B cell (primary cell): Measurements from ENCODE around the gene PEX6. TPM values are rescaled to one million over a fixed set of nuclear protein-coding genes. Genes with fewer than 3 reads are reported as not detected.
A peak's percentile ranks its signal among the peaks of the same experiment; 100 is the strongest.

Experiments
- ATAC-seq: fragments of 200-7000 bp; cut with Tn5 transposase; one replicate; pipeline ENCODE4 v1.10.0; 2021; ENCODE audit warnings: low read depth, mild to moderate bottlenecking, moderate number of reproducible peaks, moderate library complexity
- CTCF ChIA-PET: fragments of 350-600 bp; sonication (Branson Sonifier 250); formaldehyde crosslinking; loops from one replicate; lab custom pipeline; 2021; ENCODE audit warnings: antibody characterized with exemption, inconsistent platforms; lab: Charles Lee
- POLR2A ChIA-PET: fragments of 350-600 bp; sonication (Branson Sonifier 250); formaldehyde crosslinking; loops from one replicate; lab custom pipeline; 2021; ENCODE audit warnings: antibody characterized with exemption; lab: Charles Lee
- DNase-seq: peaks from one replicate; pipeline ENCODE4 v3.0.0; 2013
- H2AFZ ChIP-seq: 2 replicates; pipeline ENCODE4 v1.6.1; 2012; ENCODE audit warnings: mild to moderate bottlenecking, low read depth, low read length; ENCODE audit not compliant: insufficient read depth, poor library complexity, severe bottlenecking
- H3K27ac ChIP-seq, 2 donors: 1 replicate in 1 of 2; 2 replicates in 1 of 2; pipeline ENCODE4 v1.5.1; 2012 to 2013; ENCODE audit warnings: low read length in 2 of 2, mild to moderate bottlenecking in 2 of 2, moderate library complexity in 1 of 2
- H3K27me3 ChIP-seq, 4 experiments: fragments of 200-600 bp in 1 of 4; sonication (generic) in 1 of 4; replicated peaks in 1 of 4; 1 replicate in 2 of 4; 2 replicates in 2 of 4; pipeline versions ENCODE4 v1.6.1 to v1.7.0; 2013 to 2016; ENCODE audit warnings: low read length in 3 of 4, mild to moderate bottlenecking in 2 of 4, mixed read lengths in 1 of 4, moderate library complexity in 1 of 4; ENCODE audit not compliant: insufficient read depth in 4 of 4, control insufficient read depth in 3 of 4; ENCODE audit errors: control extremely low read depth in 1 of 4
- H3K36me3 ChIP-seq, 2 experiments: replicated peaks in 1 of 2; 1 replicate in 1 of 2; 2 replicates in 1 of 2; pipeline versions ENCODE4 v1.6.1 to v1.7.1; 2013; ENCODE audit warnings: low read length in 1 of 2; ENCODE audit not compliant: insufficient read depth in 2 of 2, control insufficient read depth in 1 of 2; ENCODE audit errors: control extremely low read depth in 1 of 2, extremely low read depth in 1 of 2
- H3K4me1 ChIP-seq, 2 donors: fragments of 200-600 bp in 1 of 2; sonication (generic) in 1 of 2; 1 replicate in 1 of 2; 2 replicates in 1 of 2; pipeline versions ENCODE4 v1.5.1 to v1.6.1; 2013 to 2017; ENCODE audit warnings: low read length in 2 of 2; ENCODE audit not compliant: control insufficient read depth in 2 of 2, insufficient read depth in 2 of 2
- H3K4me2 ChIP-seq: replicated peaks from 2 replicates; pipeline ENCODE3; 2012; ENCODE audit warnings: mild to moderate bottlenecking, low read depth, low read length; ENCODE audit not compliant: poor library complexity, severe bottlenecking
- H3K4me3 ChIP-seq, 5 experiments: fragments of 200-600 bp in 1 of 5; sonication (generic) in 1 of 5; 1 replicate in 3 of 5; 2 replicates in 2 of 5; pipeline versions ENCODE4 v1.5.1 to v1.7.0; 2011 to 2016; ENCODE audit warnings: low read length in 4 of 5, mild to moderate bottlenecking in 4 of 5, low read depth in 2 of 5, control low read depth in 1 of 5, moderate library complexity in 1 of 5; ENCODE audit not compliant: insufficient read depth in 1 of 5; ENCODE audit errors: control extremely low read depth in 1 of 5, extremely low read depth in 1 of 5
- H3K79me2 ChIP-seq: fragments of 200-600 bp; sonication (generic); one replicate; pipeline ENCODE4 v1.6.0; 2016; ENCODE audit warnings: low read length; ENCODE audit not compliant: control insufficient read depth, insufficient read depth
- H3K9ac ChIP-seq: fragments of 200-600 bp; sonication (generic); 2 replicates; pipeline ENCODE4 v1.6.1; 2017; ENCODE audit warnings: mild to moderate bottlenecking, low read length, moderate library complexity
- H3K9me3 ChIP-seq, 3 donors: one replicate each; pipeline versions ENCODE4 v1.6.1 to v1.7.1; 2013; ENCODE audit warnings: low read length in 2 of 3; ENCODE audit not compliant: control insufficient read depth in 2 of 3, insufficient read depth in 1 of 3; ENCODE audit errors: control extremely low read depth in 1 of 3
- H4K20me1 ChIP-seq: 2 replicates; pipeline ENCODE4 v1.6.0; 2012; ENCODE audit warnings: mild to moderate bottlenecking, low read length; ENCODE audit not compliant: insufficient read depth, control insufficient read depth, poor library complexity, severe bottlenecking
- H3K27ac Mint-ChIP-seq: one replicate; pipeline ENCODE4 v1.8.0; 2021; ENCODE audit warnings: mixed read lengths
- H3K27me3 Mint-ChIP-seq: one replicate; pipeline ENCODE4 v1.8.0; 2021; ENCODE audit warnings: mixed read lengths
- H3K4me1 Mint-ChIP-seq: one replicate; pipeline ENCODE4 v1.8.0; 2021; ENCODE audit warnings: mixed read lengths
- H3K4me3 Mint-ChIP-seq: one replicate; pipeline ENCODE4 v1.8.0; 2021; ENCODE audit warnings: mixed read lengths
- H3K9me3 Mint-ChIP-seq: one replicate; pipeline ENCODE4 v1.8.0; 2022; ENCODE audit warnings: mixed read lengths; ENCODE audit not compliant: insufficient read depth
- EZH2 ChIP-seq: IDR thresholded peaks from 2 replicates; pipeline ENCODE4 v1.6.1; 2012; ENCODE audit warnings: borderline replicate concordance, low read depth, mild to moderate bottlenecking, moderate library complexity, low read length; ENCODE audit not compliant: insufficient read depth, poor library complexity, severe bottlenecking
- WGBS: methylation state at CpG from one replicate; pipeline ENCODE4 v1.1.5; 2013; ENCODE audit warnings: missing lambda C conversion rate; ENCODE audit not compliant: insufficient coverage; 5-methylcytosine and 5-hydroxymethylcytosine counted together
- intact Hi-C: fragments of 100-400 bp; cut with micrococcal nuclease; formaldehyde crosslinking; loops from one replicate; pipeline ENCODE4 v1.10.0; 2022
- polyA plus RNA-seq: library from polyadenylated mRNA; depleted of rRNA; stranded (reverse); fragments of >200 nt; gene quantifications from 2 replicates; pipeline ENCODE4 v1.2.3, GENCODE V29; 2012
- total RNA-seq, 2 donors: library from RNA; stranded (reverse); fragments of 120-200 nt in 1 of 2; gene quantifications; 1 replicate in 1 of 2; 2 replicates in 1 of 2; pipeline versions ENCODE4 v1.2.3 to v1.2.4, GENCODE V29; 2013 to 2022
- TF ChIP-seq, protein P1 (sequence below): fragments of 200-600 bp; IDR thresholded peaks from one replicate; pipeline ENCODE4 v1.8.0; 2022; ENCODE audit warnings: antibody characterized with exemption, mild to moderate bottlenecking

Gene PEX6
- total and polyA plus RNA-seq, 2 donors (not counting 1 experiment from before 2014, with no cell fraction given): 16.0 to 16.6 TPM

DNA sequence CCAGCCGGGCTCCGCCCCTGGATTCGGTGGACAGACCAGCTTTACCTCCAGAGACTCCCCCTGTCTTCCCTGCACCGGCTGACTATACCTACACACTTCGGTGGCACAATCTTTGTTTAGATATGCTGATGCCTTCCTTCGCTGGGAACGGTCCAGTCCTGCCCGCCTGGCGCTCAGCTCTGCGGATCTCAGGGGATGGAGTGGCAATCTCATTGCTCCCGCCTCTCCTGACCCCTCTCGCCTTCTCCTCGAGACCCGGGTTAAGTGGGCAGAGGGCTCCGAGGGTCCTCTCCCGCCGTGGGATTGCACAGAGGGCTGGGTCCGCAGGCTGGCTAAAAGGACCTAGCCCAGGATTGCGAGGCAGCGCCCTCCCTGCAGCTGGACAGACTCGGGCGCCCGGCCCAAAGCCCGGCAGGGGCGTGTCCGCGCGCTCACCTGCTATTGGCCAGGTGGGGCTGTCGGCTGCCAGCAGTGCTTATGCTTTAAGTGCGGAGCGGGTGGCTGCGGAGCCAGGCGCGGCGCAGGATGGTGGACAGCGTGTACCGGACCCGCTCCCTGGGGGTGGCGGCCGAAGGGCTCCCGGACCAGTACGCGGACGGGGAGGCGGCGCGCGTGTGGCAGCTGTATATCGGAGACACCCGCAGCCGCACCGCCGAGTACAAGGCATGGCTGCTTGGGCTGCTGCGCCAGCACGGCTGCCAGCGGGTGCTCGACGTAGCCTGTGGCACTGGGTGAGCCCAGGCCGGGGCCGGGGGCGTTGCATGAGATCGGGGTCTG lies 18.6 kb downstream of the PEX6 start, which contains the start of gene GNMT:
Gene GNMT, plus strand, starts transcription at position 512 of the 777 bp plus-strand sequence. Its CDS starts 14 bp downstream, at position 526.
- H2AFZ ChIP-seq: peak within 1 kb of the TSS; percentile 77
- H3K9ac ChIP-seq: peak within 1 kb of the TSS; percentile 65

More for the DNA sequence above, 18.6 kb downstream of the PEX6 start, which contains the start of gene GNMT:
- Histone ChIP-seq H3K4me1 (peaks cover 9 to 16% of the 10 kb centered on the region in 2 donors), H3K27me3 (peaks cover 0 to 12% (median 3%) of the 10 kb centered on the region in 4 experiments), H3K27ac (no peak within 1 kb of the TSS), H3K79me2 (no peaks in the 10 kb centered on the region), H3K9me3 (no peaks in the 10 kb centered on the region), H3K36me3 (peaks cover 0 to 13% of the 10 kb centered on the region in 2 experiments), H3K4me3 (peak within 1 kb of the TSS in 4 of 5 experiments; percentile 41 to 61 (median 54)), H3K4me2 (peak within 1 kb of the TSS; percentile 85), H4K20me1 (no peaks in the 10 kb centered on the region)
- CTCF ChIA-PET: interaction anchor here (1.0 to 1.7 kb wide), 2 partner anchors 59 to 183 kb away, joined by 3 to 4 read pairs; no protein-coding TSS in a partner anchor
- H3K27ac Mint-ChIP-seq: no peak within 1 kb of the TSS
- H3K4me3 Mint-ChIP-seq: peak within 1 kb of the TSS; percentile 78
- POLR2A ChIA-PET: interaction anchor here (0.5 to 1.4 kb wide), 4 partner anchors 11 to 103 kb away, joined by 3 to 7 read pairs (median 3); no protein-coding TSS in a partner anchor
- DNase-seq: peak; percentile 53
- intact Hi-C loops: loop anchor here (2.0 to 5.0 kb wide), 2 partner anchors 18 to 58 kb away; partner anchors contain the start of gene PEX6
- no peaks in the 10 kb centered on the region for H3K27me3 Mint-ChIP-seq
- TF ChIP-seq, protein P1, sequence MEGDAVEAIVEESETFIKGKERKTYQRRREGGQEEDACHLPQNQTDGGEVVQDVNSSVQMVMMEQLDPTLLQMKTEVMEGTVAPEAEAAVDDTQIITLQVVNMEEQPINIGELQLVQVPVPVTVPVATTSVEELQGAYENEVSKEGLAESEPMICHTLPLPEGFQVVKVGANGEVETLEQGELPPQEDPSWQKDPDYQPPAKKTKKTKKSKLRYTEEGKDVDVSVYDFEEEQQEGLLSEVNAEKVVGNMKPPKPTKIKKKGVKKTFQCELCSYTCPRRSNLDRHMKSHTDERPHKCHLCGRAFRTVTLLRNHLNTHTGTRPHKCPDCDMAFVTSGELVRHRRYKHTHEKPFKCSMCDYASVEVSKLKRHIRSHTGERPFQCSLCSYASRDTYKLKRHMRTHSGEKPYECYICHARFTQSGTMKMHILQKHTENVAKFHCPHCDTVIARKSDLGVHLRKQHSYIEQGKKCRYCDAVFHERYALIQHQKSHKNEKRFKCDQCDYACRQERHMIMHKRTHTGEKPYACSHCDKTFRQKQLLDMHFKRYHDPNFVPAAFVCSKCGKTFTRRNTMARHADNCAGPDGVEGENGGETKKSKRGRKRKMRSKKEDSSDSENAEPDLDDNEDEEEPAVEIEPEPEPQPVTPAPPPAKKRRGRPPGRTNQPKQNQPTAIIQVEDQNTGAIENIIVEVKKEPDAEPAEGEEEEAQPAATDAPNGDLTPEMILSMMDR: no peak
- TF ChIP-seq EZH2: no peak
- WGBS: 11% methylated on average over 62 of the region's 62 CpGs
- H3K9me3 Mint-ChIP-seq: no peaks in the 10 kb centered on the region
- peaks cover 13% of the 10 kb centered on the region for H3K4me1 Mint-ChIP-seq
- peak; percentile 81 for ATAC-seq
